Cardiac muscle cell (in vitro differentiated cells and primary cell): ENCODE measurements around the gene BRSK2. TPM values are rescaled to one million over a fixed set of nuclear protein-coding genes. Genes with fewer than 3 reads are reported as not detected.

Experiments used
- DNase-seq, 2 donors: peaks; one replicate each; pipeline versions ENCODE4 v3.0.0 to v3.0.0-alpha.2; 2010 to 2017; ENCODE audit warnings: low read depth in 1 of 2, low spot score in 1 of 2
- H3K27ac ChIP-seq: fragments of 200-600 bp; sonication (generic); 2 replicates; pipeline ENCODE4 v1.5.1; 2016
- H3K27me3 ChIP-seq: fragments of 200-600 bp; sonication (generic); 2 replicates; pipeline ENCODE4 v1.6.0; 2016; ENCODE audit warnings: control low read depth
- H3K36me3 ChIP-seq: fragments of 200-600 bp; sonication (generic); 2 replicates; pipeline ENCODE4 v1.5.1; 2016; ENCODE audit warnings: control low read depth
- H3K4me1 ChIP-seq: fragments of 200-600 bp; sonication (generic); 2 replicates; pipeline ENCODE4 v1.8.1; 2017; ENCODE audit warnings: low read depth, mild to moderate bottlenecking, mixed run types
- H3K4me3 ChIP-seq: fragments of 200-600 bp; sonication (generic); 2 replicates; pipeline ENCODE4 v1.5.1; 2016; ENCODE audit warnings: mild to moderate bottlenecking
- H3K9me3 ChIP-seq: fragments of 200-600 bp; sonication (generic); 2 replicates; pipeline ENCODE4 v1.5.1; 2017; ENCODE audit warnings: low read depth, mild to moderate bottlenecking, control low read depth
- CTCF ChIP-seq: IDR thresholded peaks from 2 replicates; pipeline ENCODE4 v1.5.1; 2012; ENCODE audit warnings: low read depth, mild to moderate bottlenecking, low read length
- polyA plus RNA-seq: library from polyadenylated mRNA; unstranded; fragments of >200 nt; fragmentation: Nextera tagmentation; extraction: Ambion mirVana; gene quantifications from 2 replicates; pipeline ENCODE4 v1.2.1, GENCODE V29; 2016
- total RNA-seq: library from RNA; depleted of rRNA; stranded (reverse); fragments of >200 nt; gene quantifications from 2 replicates; pipeline ENCODE4 v1.2.3, GENCODE V29; 2016

BRSK2 gene
- total and polyA plus RNA-seq, 2 experiments from 2014 or later: 0.69 to 2.7 TPM

GRCh38 chr11:1398528-1399235 is 8.9 kb downstream of the BRSK2 start:
- Histone ChIP-seq H3K4me3 (no peak overlapping the region), H3K9me3 (no peaks in the 10 kb centered on the region), H3K27me3 (no peaks in the 10 kb centered on the region), H3K4me1 (no peaks in the 10 kb centered on the region), H3K27ac (no peak overlapping the region), H3K36me3 (no peaks in the 10 kb centered on the region)
- DNase-seq: no peak
- TF ChIP-seq CTCF: no peak

GRCh38 chr11:1399386-1400316 is 9.9 kb downstream of the BRSK2 start:
- Histone ChIP-seq H3K27me3 (no peaks in the 10 kb centered on the region), H3K36me3 (no peaks in the 10 kb centered on the region), H3K27ac (no peak overlapping the region), H3K4me3 (no peak overlapping the region), H3K4me1 (no peaks in the 10 kb centered on the region), H3K9me3 (no peaks in the 10 kb centered on the region)
- TF ChIP-seq CTCF: no peak
- no peak for DNase-seq

GRCh38 chr11:1400317-1401170 is 10.8 kb downstream of the BRSK2 start:
- no peak overlapping the region for H3K4me3 ChIP-seq
- no peaks in the 10 kb centered on the region for H3K9me3 ChIP-seq
- H3K27me3 ChIP-seq: no peaks in the 10 kb centered on the region
- no peak for DNase-seq
- no peaks in the 10 kb centered on the region for H3K4me1 ChIP-seq
- no peak overlapping the region for H3K27ac ChIP-seq
- no peak for TF ChIP-seq CTCF
- H3K36me3 ChIP-seq: no peaks in the 10 kb centered on the region

GRCh38 chr11:1401171-1401445 is 11.4 kb downstream of the BRSK2 start:
- no peak for TF ChIP-seq CTCF
- no peak for DNase-seq
- H3K27ac ChIP-seq: no peak overlapping the region
- no peaks in the 10 kb centered on the region for H3K36me3 ChIP-seq
- H3K4me1 ChIP-seq: no peaks in the 10 kb centered on the region
- no peaks in the 10 kb centered on the region for H3K9me3 ChIP-seq
- no peaks in the 10 kb centered on the region for H3K27me3 ChIP-seq
- H3K4me3 ChIP-seq: no peak overlapping the region

GRCh38 chr11:1401656-1402221 is 12.0 kb downstream of the BRSK2 start:
- Histone ChIP-seq H3K27ac (no peak overlapping the region), H3K4me3 (no peak overlapping the region), H3K4me1 (no peaks in the 10 kb centered on the region), H3K36me3 (no peaks in the 10 kb centered on the region), H3K27me3 (no peaks in the 10 kb centered on the region), H3K9me3 (no peaks in the 10 kb centered on the region)
- TF ChIP-seq CTCF: no peak
- peak; percentile 73 to 89 for DNase-seq
